ENCODE data around the gene RYR2. TPM values are rescaled to one million over a fixed set of nuclear protein-coding genes. Genes with fewer than 3 reads are reported as not detected.

Gene RYR2
- total RNA-seq, 4 donors from 2014 or later = 0.16 to 1.4 (median 0.60) TPM

DNA sequence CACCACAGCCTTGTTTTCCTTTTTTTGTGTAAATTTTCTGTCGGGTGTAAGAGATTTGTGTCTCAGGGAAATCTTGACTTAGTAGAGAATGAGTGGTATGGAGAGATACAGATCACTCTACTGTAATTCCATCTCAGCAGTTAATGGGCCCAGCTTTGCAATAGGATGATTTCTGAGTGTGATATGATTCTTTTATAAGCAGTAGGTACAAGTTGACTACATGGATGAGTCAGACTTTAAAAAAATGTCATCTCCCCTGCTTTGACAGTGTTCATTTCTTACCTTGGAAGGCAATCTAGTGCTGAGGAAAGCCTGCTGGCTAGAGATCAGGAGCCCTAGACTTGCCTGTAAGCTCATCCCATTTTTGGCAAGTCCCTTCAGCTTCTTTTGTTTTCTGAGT, 261.9 kb downstream of the RYR2 start:
- no peak for TF ChIP-seq CTCF (IDR thresholded peaks at IDR 0.05; ENCODE audit: low read depth)

- no peak for TF ChIP-seq CTCF (IDR thresholded peaks at IDR 0.05; ENCODE audit: low read depth)
Observed at GRCh38 chr1:237306726-237307125, 264.7 kb downstream of the RYR2 start.

GRCh38 chr1:237309595-237310118, 267.7 kb downstream of the RYR2 start:
- TF ChIP-seq CTCF (IDR thresholded peaks at IDR 0.05; ENCODE audit: low read depth) = no peak

DNA sequence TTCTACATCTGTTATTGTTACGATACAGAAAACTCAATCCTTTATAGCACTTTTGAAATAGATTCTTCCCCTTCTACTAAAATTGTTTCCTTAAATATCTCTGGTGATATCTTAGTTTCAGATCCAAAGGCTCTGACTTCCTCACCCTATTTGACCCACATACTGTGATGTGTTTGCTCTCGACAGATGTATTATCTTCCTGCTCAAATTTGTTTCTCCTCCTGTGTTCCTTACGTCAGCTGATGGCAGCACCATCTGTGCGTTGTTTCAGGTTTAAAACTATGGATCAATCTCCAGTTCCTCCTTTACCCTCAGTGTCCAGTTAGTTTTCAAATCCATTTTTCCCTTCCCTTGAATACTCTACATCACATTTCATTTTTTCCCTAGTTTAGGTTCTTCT, 274.4 kb downstream of the RYR2 start:
- TF ChIP-seq CTCF (IDR thresholded peaks at IDR 0.05; ENCODE audit: low read depth) = no peak

- no peak for TF ChIP-seq CTCF (IDR thresholded peaks at IDR 0.05; ENCODE audit: low read depth)
Observed at GRCh38 chr1:237318748-237319147, 276.8 kb downstream of the RYR2 start.

GRCh38 chr1:237320890-237321289, 278.9 kb downstream of the RYR2 start:
- no peak for TF ChIP-seq CTCF (IDR thresholded peaks at IDR 0.05; ENCODE audit: low read depth)

DNA sequence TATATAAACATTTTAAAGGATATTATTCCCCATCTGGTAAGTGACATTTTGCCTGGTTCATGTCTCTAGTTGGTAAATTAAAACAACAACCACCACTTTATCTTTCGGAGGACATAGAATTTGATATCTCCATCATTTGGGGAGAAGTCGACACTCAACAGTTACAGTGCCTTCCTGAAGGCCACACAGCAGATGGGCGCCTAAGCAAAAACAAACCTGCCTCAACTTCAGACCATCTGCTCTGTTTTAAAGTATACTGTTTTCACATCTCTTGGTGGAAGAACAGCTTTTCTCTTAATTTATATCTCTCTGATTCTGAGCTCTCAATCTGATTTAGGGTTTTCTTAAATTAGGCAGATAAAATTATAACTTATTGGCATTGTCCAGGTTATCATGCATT, 282.2 kb downstream of the RYR2 start:
- no peak for TF ChIP-seq CTCF (IDR thresholded peaks at IDR 0.05; ENCODE audit: low read depth)
